GM10248 (cell line): ENCODE results near the gene CROCC2.

Source experiments
- CTCF ChIA-PET: fragments of 300-600 bp; sonication (Branson Sonifier 250); formaldehyde crosslinking; extraction: SDS; loops from one replicate; lab custom pipeline; 2021; ENCODE audit warnings: antibody characterized with exemption; lab: Yijun Ruan, JAX
- POLR2A ChIA-PET: fragments of 350-650 bp; sonication (Branson Sonifier 250); formaldehyde crosslinking; extraction: SDS; loops from one replicate; lab custom pipeline; 2020; ENCODE audit warnings: antibody characterized with exemption; lab: Yijun Ruan, JAX
- DNase-seq: peaks from one replicate; pipeline ENCODE4 v3.0.0; 2012; ENCODE audit errors: extremely low spot score
- CTCF ChIP-seq: IDR thresholded peaks from 2 replicates; pipeline ENCODE4 v1.5.1; 2012; ENCODE audit warnings: mild to moderate bottlenecking, low read depth; ENCODE audit errors: extremely low read depth, missing control alignments, control extremely low read depth

The CROCC2 gene

GRCh38 chr2:241025639-241026038, 119.5 kb downstream of the CROCC2 start:
- ChIA-PET POLR2A (no interaction called here), CTCF (no interaction called here)
- TF ChIP-seq CTCF: no peak
- no peak for DNase-seq

GRCh38 chr2:241029599-241030332, 123.6 kb downstream of the CROCC2 start:
- POLR2A ChIA-PET: no interaction called here
- peak; percentile 11 for DNase-seq
- CTCF ChIA-PET: interaction anchor here (1.4 kb wide), 1 partner anchor 849 kb away, joined by 3 read pairs; no protein-coding TSS in a partner anchor
- no peak for TF ChIP-seq CTCF

GRCh38 chr2:241030333-241030680, 124.2 kb downstream of the CROCC2 start:
- ChIA-PET POLR2A (no interaction called here), CTCF (interaction anchor here (1.4 kb wide), 1 partner anchor 848 kb away, joined by 3 read pairs; no protein-coding TSS in a partner anchor)

GRCh38 chr2:241030883-241031282, 124.7 kb downstream of the CROCC2 start:
- ChIA-PET CTCF (interaction anchor here (0.8 to 1.4 kb wide), 2 partner anchors 10 to 848 kb away, joined by 3 read pairs; no protein-coding TSS in a partner anchor), POLR2A (no interaction called here)
- TF ChIP-seq CTCF: no peak
- peak; percentile 2 for DNase-seq

More at GRCh38 chr2:241030333-241030680, 124.2 kb downstream of the CROCC2 start:
- DNase-seq: peak; percentile 15
- TF ChIP-seq CTCF: no peak

GRCh38 chr2:241031436-241032165, 125.5 kb downstream of the CROCC2 start:
- CTCF ChIA-PET: interaction anchor here (0.8 to 1.4 kb wide), 2 partner anchors 11 to 847 kb away, joined by 3 read pairs; no protein-coding TSS in a partner anchor
- TF ChIP-seq CTCF: no peak
- DNase-seq: peak; percentile 6
- POLR2A ChIA-PET: no interaction called here

GRCh38 chr2:241033336-241033987, 127.3 kb downstream of the CROCC2 start:
- TF ChIP-seq CTCF: no peak
- CTCF ChIA-PET: no interaction called here
- DNase-seq: peak; percentile 10
- POLR2A ChIA-PET: no interaction called here
